Measurements from ENCODE around the gene MMP15.

DNA sequence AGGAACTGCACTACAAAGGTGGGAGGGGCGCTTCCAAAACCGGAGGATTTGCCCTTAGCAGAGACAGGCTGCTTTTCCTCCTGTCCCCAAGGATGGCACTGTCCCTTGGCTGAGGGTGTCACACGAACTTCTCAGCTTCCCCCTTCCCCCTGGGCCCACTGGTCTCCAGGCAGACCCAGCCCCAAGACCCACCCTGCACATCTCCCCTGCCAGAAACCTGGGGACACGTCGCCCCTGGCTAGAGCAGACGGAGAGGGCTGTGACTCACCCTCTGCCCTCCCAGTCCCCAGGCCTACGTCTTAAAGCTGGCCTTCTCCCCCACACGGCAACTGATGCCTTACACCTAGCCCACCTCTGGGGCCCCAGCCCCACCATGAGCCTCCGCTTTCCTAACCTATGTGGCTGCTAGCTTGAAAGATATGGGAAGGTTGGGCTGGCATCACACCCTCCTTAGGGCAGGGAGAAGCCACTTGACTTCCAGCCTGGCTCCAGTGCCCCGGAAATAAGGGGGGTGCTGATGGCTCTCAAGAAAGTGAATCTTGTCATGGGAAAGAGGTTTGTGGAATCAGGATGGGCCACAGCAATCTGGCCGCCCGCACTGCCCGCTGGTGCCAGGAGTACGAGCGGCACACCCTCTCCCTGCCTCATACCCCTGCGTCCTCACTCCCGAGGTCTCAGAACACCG lies 29.7 kb upstream of the MMP15 start:
- TF ChIP-seq, protein P1, sequence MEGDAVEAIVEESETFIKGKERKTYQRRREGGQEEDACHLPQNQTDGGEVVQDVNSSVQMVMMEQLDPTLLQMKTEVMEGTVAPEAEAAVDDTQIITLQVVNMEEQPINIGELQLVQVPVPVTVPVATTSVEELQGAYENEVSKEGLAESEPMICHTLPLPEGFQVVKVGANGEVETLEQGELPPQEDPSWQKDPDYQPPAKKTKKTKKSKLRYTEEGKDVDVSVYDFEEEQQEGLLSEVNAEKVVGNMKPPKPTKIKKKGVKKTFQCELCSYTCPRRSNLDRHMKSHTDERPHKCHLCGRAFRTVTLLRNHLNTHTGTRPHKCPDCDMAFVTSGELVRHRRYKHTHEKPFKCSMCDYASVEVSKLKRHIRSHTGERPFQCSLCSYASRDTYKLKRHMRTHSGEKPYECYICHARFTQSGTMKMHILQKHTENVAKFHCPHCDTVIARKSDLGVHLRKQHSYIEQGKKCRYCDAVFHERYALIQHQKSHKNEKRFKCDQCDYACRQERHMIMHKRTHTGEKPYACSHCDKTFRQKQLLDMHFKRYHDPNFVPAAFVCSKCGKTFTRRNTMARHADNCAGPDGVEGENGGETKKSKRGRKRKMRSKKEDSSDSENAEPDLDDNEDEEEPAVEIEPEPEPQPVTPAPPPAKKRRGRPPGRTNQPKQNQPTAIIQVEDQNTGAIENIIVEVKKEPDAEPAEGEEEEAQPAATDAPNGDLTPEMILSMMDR (IDR thresholded peaks at IDR 0.05; ENCODE audit: low read depth, low read length, missing input control) = no peak
- TF ChIP-seq SP1 (IDR thresholded peaks at IDR 0.05) (no peak), TAF1 (conservative IDR thresholded peaks at IDR 0.05) (no peak), GABPA (IDR thresholded peaks at IDR 0.05 in 1 of 2, conservative IDR thresholded peaks at IDR 0.05 in 1 of 2) (no peak), RAD21 (IDR thresholded peaks at IDR 0.05) (no peak), NR2F2 (IDR thresholded peaks at IDR 0.05) (no peak), FOXA1 (IDR thresholded peaks at IDR 0.05) (no peak), MAX (IDR thresholded peaks at IDR 0.05) (no peak)
- TF ChIP-seq, protein P2, sequence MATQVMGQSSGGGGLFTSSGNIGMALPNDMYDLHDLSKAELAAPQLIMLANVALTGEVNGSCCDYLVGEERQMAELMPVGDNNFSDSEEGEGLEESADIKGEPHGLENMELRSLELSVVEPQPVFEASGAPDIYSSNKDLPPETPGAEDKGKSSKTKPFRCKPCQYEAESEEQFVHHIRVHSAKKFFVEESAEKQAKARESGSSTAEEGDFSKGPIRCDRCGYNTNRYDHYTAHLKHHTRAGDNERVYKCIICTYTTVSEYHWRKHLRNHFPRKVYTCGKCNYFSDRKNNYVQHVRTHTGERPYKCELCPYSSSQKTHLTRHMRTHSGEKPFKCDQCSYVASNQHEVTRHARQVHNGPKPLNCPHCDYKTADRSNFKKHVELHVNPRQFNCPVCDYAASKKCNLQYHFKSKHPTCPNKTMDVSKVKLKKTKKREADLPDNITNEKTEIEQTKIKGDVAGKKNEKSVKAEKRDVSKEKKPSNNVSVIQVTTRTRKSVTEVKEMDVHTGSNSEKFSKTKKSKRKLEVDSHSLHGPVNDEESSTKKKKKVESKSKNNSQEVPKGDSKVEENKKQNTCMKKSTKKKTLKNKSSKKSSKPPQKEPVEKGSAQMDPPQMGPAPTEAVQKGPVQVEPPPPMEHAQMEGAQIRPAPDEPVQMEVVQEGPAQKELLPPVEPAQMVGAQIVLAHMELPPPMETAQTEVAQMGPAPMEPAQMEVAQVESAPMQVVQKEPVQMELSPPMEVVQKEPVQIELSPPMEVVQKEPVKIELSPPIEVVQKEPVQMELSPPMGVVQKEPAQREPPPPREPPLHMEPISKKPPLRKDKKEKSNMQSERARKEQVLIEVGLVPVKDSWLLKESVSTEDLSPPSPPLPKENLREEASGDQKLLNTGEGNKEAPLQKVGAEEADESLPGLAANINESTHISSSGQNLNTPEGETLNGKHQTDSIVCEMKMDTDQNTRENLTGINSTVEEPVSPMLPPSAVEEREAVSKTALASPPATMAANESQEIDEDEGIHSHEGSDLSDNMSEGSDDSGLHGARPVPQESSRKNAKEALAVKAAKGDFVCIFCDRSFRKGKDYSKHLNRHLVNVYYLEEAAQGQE (IDR thresholded peaks at IDR 0.05) = no peak

All from liver (tissue), 3 donors.